RWPE1 (cell line): Measurements from ENCODE around the gene CDC42SE2.
"Not testable (repeated sequence)": the region's sequence is repeated elsewhere in the genome, so short reads cannot be mapped to it uniquely, and the experiment has no call there.

Experiments used
- CTCF ChIA-PET: fragments of 350-600 bp; sonication (Branson Sonifier 250); formaldehyde crosslinking; extraction: SDS; loops from one replicate; lab custom pipeline; 2021; lab: Yijun Ruan, JAX
- POLR2A ChIA-PET: fragments of 400-600 bp; formaldehyde crosslinking; extraction: SDS; loops from one replicate; lab custom pipeline; 2020; ENCODE audit warnings: antibody characterized with exemption; ENCODE audit not compliant: low non-redundant PET; lab: Yijun Ruan, JAX
- DNase-seq: peaks from one replicate; pipeline ENCODE4 v3.0.0; 2012; ENCODE audit warnings: low spot score
- H3K27ac ChIP-seq: fragments of 450-650 bp; 2 replicates; pipeline ENCODE4 v1.5.1; 2017
- CTCF ChIP-seq: fragments of 450-650 bp; conservative IDR thresholded peaks from 2 replicates; pipeline ENCODE4 v1.5.1; 2017; ENCODE audit warnings: low read depth, mild to moderate bottlenecking

CDC42SE2 gene

GRCh38 chr5:131394128-131394527 lies 130.3 kb downstream of the CDC42SE2 start:
- no peak overlapping the region for H3K27ac ChIP-seq
- TF ChIP-seq CTCF: no peak
- DNase-seq: no peak
- ChIA-PET CTCF (interaction anchor here (0.8 to 1.3 kb wide), 2 partner anchors 12 to 14 kb away, joined by 3 read pairs; no protein-coding TSS in a partner anchor), POLR2A (no interaction called here)

GRCh38 chr5:131396015-131396414 lies 132.2 kb downstream of the CDC42SE2 start:
- DNase-seq: no peak
- no peak overlapping the region for H3K27ac ChIP-seq
- ChIA-PET CTCF (interaction anchor here (0.7 to 0.8 kb wide), 2 partner anchors 12 to 218 kb away, joined by 3 to 9 read pairs; no protein-coding TSS in a partner anchor), POLR2A (no interaction called here)
- TF ChIP-seq CTCF: no peak

GRCh38 chr5:131396630-131397273 lies 132.9 kb downstream of the CDC42SE2 start:
- no peak overlapping the region for H3K27ac ChIP-seq
- DNase-seq: no peak
- ChIA-PET CTCF (interaction anchor here (0.8 kb wide), 2 partner anchors 13 to 21 kb away, joined by 5 to 9 read pairs; no protein-coding TSS in a partner anchor), POLR2A (no interaction called here)
- TF ChIP-seq CTCF: no peak

GRCh38 chr5:131399007-131399406 lies 135.2 kb downstream of the CDC42SE2 start:
- DNase-seq, H3K27ac ChIP-seq, CTCF ChIA-PET, POLR2A ChIA-PET: not testable (repeated sequence)

GRCh38 chr5:131400585-131400984 lies 136.7 kb downstream of the CDC42SE2 start:
- ChIA-PET CTCF (interaction anchor here (0.6 kb wide), 1 partner anchor 1047 kb away, joined by 3 read pairs; no protein-coding TSS in a partner anchor), POLR2A (no interaction called here)
- TF ChIP-seq CTCF: no peak
- no peak for DNase-seq
- no peak overlapping the region for H3K27ac ChIP-seq

GRCh38 chr5:131405674-131406073 lies 141.8 kb downstream of the CDC42SE2 start:
- ChIA-PET POLR2A (no interaction called here), CTCF (interaction anchor here (0.7 kb wide), 1 partner anchor 23 kb away, joined by 4 read pairs; no protein-coding TSS in a partner anchor)
- no peak for TF ChIP-seq CTCF
- no peak for DNase-seq
- no peak overlapping the region for H3K27ac ChIP-seq

GRCh38 chr5:131406076-131406475 lies 142.2 kb downstream of the CDC42SE2 start:
- no peak overlapping the region for H3K27ac ChIP-seq
- ChIA-PET POLR2A (no interaction called here), CTCF (interaction anchor here (0.7 kb wide), 2 partner anchors 10 to 23 kb away, joined by 4 read pairs; no protein-coding TSS in a partner anchor)
- no peak for DNase-seq
- TF ChIP-seq CTCF: no peak
